NCI-H187 treated with DMSO at 0.1 percent for 48 hours (cell line): Measurements from ENCODE around the gene DBF4B.

ENCODE experiments used
- DNase-seq: peaks from one replicate; lab custom pipeline; 2025; lab: John Stamatoyannopoulos, UW

DBF4B gene

GRCh38 chr17:44760474-44761308 lies 52.2 kb downstream of the DBF4B start:
- DNase-seq: no peak

GRCh38 chr17:44761932-44762810 lies 53.7 kb downstream of the DBF4B start:
- no peak for DNase-seq

GRCh38 chr17:44763170-44763569 lies 54.7 kb downstream of the DBF4B start:
- DNase-seq: no peak

GRCh38 chr17:44765965-44766364 lies 57.5 kb downstream of the DBF4B start:
- no peak for DNase-seq

DNA sequence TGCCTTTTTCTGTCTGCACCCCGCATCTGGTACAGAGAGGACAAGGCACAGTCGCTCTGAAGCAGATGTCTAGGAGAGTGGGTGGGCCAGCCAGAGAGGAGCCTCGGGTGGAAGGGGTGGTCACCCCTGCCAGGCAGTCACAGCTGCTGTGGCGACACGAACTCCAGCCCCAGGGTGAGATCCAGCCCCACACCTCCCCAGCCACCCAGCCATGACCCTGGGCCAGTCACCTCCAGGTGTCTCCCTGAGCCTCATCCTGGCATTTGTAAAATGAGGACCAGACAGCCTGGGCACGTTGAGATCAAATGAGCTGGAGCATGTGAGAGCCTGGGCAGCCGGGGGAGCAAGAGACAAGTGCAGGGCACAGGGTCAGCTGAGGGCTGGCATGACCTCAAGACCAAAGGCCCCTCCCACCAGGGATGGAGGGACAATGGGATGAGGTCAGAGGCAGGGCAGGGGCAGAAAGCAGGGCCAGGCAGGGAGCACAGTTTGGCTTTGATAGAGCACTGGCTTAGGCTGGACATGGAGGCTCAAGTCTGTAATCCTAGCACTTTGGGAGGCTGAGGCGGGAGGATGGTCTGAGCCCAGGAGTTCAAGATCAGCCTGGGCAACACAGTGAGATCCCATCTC lies 58.1 kb downstream of the DBF4B start:
- no peak for DNase-seq

GRCh38 chr17:44767493-44767892 lies 59.0 kb downstream of the DBF4B start:
- no peak for DNase-seq

GRCh38 chr17:44768505-44769142 lies 60.2 kb downstream of the DBF4B start:
- no peak for DNase-seq

DNA sequence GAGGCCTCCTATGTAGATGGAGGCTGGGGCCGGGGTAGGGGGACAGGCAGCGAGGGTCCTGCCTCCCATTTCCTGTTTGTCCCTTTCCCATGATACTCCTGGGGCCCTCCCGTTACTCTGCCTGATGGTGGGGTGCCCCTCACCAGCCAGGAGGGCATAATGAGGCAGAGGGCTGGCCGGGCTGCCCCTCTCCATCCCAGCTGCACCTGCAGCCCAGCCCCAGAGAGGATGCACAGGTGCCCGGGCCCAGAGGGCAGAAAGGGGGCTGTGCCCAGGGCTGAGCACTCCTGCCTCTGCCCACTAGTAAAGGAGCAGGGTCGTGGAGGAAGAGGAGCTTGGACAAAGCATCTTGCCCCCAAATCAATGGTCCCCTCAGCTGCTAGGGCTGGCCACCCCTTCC lies 60.8 kb downstream of the DBF4B start:
- DNase-seq: no peak

- no peak for DNase-seq
Observed at GRCh38 chr17:44769647-44770084, 61.2 kb downstream of the DBF4B start.

DNA sequence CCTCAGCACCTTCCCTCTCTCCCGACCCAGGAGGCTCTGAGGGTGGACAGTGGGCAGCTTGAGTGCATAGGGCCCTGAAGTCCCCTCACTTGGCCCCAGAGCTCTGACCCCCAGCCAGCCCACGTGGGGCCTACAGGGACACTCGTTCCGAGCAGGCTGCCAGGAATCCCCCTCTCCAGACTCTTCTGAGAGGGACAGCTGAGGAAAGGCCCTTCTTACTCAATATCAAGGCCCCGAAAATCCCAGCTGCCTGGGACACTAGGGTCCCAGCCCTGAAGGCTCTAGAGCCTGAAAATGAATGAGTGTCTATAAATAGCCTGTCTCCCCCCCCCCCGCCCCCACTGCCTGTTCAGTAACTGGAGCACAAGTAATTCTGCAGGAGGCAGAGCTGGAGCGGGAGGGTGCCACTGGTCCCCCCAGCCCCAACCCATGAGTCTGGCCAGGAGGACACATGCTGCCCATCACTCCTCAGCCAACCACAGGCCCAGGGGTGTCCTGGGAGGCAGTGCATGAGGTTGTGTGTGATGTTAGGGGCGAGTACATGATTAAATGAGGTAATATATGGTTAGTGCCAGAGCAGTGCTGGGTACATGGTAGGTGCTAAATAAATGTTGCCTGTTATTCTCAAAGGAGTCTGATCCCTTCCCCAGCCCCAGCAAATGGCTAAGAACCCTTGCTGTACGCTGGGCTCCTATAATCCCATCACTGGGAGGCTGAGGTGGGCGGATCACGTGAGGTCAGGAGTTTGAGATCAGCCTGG lies 61.9 kb downstream of the DBF4B start:
- no peak for DNase-seq

DNA sequence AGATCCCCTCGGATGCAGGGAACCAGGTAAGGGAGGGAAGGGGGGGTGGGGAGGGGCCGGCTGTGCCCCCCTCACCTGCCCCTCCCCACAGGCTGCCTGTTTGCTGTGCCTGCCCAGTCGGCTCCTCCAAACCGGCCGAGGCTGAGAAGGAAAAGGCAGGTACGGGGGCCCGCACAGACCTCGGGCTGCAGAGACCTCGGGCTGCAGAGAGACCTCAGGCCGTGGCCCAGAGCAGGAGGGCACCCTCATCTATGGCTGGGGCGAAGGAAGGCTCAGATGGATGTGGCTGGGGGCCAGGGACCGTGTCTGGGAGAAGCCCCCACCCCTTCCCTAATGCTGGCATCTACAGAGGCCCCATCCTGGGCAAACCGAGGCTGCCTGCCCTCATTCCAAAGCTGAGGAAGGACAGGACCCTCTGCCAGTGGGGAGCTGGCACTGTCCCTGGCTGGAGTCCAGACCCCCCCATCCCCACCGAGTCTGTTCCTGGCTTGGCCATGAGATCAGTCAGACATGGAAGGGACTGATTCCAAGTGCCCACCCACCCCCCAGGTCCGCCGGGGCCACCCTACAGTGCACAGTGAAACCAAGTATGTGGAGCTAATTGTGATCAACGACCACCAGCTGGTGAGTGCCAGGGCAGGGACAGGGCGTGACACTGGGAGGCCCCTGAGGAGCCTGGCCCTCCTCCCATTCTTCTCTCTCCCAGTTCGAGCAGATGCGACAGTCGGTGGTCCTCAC lies 64.0 kb downstream of the DBF4B start:
- DNase-seq: no peak

DNA sequence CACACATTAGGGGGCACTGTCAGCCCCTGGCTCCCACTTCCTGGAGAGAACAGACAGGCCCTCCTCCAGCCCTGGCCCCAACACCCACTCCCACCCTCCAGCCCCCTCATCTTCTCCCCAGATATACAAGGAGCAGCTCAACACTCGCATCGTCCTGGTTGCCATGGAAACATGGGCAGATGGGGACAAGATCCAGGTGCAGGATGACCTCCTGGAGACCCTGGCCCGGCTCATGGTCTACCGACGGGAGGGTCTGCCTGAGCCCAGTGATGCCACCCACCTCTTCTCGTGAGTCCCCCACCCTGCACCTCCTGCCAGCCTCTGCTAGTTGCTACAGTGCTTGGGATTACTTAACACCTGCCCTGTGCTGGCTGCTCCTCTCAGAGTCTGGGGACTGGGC lies 64.7 kb downstream of the DBF4B start:
- no peak for DNase-seq

DNA sequence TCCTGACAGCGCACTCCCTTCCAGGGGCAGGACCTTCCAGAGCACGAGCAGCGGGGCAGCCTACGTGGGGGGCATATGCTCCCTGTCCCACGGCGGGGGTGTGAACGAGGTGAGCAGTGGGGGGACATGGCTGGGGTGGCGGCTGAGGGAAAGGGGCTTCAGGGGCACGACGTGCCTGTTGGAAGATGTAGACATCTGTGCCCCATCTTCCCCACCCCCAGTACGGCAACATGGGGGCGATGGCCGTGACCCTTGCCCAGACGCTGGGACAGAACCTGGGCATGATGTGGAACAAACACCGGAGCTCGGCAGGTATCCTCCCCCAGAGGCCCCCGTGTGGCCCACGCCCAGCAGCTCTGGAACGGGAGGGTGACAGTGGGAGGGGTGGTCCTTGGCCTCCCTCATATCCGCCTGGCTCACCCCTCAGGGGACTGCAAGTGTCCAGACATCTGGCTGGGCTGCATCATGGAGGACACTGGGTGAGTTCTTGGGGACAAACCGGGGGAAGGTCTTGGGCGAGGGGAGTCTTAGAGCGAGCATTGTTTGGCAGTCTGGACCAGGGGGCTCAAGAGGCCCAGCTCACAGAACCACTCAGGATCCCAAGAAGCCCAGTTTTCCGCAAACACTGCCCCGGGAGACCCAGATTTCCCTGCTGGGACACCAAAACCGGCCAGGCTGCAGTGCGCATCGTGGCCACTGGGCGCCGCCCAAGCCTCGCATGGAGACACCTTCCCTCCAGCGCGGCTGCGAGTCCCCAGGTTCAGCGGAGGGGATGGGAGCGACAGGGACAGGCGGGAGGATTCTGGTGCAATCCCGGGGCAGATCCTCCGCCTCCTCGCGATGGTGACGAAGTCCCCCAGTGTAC lies 66.0 kb downstream of the DBF4B start:
- DNase-seq: peak; percentile 17

DNA sequence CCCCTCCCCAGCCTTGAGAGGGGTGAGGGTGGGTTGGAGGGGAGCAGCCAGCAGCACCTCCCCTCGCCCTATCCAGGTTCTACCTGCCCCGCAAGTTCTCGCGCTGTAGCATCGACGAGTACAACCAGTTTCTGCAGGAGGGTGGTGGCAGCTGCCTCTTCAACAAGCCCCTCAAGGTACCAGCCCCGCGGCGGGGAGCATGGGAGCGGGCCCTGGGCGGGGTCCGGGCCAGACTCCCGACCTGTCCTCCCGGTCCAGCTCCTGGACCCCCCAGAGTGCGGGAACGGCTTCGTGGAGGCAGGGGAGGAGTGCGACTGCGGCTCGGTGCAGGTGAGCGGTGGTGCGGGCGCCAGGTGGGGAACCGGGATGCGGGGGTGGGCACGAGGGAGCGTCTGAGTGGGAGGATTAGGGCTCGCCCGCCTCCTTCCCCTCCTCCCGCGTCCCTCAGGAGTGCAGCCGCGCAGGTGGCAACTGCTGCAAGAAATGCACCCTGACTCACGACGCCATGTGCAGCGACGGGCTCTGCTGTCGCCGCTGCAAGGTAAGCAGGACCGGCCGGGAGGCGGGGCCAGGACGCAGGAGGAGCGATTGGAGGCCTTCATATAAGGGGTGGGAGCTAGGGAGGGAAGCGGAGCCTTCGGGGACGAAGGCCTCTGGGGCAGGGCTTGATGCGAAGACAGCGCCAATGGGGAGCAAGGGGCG lies 66.8 kb downstream of the DBF4B start:
- peak; percentile 93 for DNase-seq

- DNase-seq: no peak
Observed at GRCh38 chr17:44775838-44776621, 67.6 kb downstream of the DBF4B start.

DNA sequence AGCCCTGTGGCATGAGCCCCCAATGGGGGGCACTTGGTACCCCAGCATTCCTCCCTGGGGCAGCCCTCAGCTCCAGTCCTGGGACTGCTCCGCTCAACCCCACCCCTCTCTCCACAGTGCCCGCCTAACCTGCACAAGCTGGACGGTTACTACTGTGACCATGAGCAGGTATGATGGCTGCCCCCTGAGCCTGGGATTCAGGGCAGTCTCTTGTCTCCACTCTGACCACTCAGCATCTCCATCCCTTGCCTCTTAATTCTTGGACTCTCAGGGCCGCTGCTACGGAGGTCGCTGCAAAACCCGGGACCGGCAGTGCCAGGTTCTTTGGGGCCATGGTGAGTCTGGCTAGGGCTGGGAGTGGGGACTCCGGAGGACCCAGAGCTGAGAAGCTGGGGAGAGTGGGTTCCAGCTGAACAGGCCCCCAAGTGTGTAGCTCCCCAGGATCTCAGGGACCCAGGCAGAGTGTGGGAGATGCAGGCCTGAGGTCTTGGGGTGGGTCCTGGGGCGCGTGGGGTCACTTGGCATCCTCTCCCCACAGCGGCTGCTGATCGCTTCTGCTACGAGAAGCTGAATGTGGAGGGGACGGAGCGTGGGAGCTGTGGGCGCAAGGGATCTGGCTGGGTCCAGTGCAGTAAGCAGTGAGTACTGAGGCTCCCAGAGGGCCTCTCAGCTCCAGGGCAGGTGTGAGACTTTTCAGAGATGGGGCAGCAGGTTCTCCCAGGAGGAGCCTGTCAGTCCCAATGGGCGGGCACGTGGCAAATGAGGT lies 68.3 kb downstream of the DBF4B start:
- no peak for DNase-seq
